RWPE1 (cell line): ENCODE data around the gene IST1.

ENCODE experiments used
- CTCF ChIA-PET: fragments of 350-600 bp; sonication (Branson Sonifier 250); formaldehyde crosslinking; extraction: SDS; loops from one replicate; lab custom pipeline; 2021; lab: Yijun Ruan, JAX
- POLR2A ChIA-PET: fragments of 400-600 bp; formaldehyde crosslinking; extraction: SDS; loops from one replicate; lab custom pipeline; 2020; ENCODE audit warnings: antibody characterized with exemption; ENCODE audit not compliant: low non-redundant PET; lab: Yijun Ruan, JAX
- DNase-seq: peaks from one replicate; pipeline ENCODE4 v3.0.0; 2012; ENCODE audit warnings: low spot score
- H3K27ac ChIP-seq: fragments of 450-650 bp; 2 replicates; pipeline ENCODE4 v1.5.1; 2017
- CTCF ChIP-seq: fragments of 450-650 bp; conservative IDR thresholded peaks from 2 replicates; pipeline ENCODE4 v1.5.1; 2017; ENCODE audit warnings: low read depth, mild to moderate bottlenecking

The IST1 gene

GRCh38 chr16:71963125-71963875 is 68.0 kb downstream of the IST1 start:
- no peak for TF ChIP-seq CTCF
- CTCF ChIA-PET = interaction anchor here (0.5 kb wide), 1 partner anchor 371 kb away, joined by 4 read pairs; no protein-coding TSS in a partner anchor
- POLR2A ChIA-PET = no interaction called here
- no peak overlapping the region for H3K27ac ChIP-seq
- no peak for DNase-seq

DNA sequence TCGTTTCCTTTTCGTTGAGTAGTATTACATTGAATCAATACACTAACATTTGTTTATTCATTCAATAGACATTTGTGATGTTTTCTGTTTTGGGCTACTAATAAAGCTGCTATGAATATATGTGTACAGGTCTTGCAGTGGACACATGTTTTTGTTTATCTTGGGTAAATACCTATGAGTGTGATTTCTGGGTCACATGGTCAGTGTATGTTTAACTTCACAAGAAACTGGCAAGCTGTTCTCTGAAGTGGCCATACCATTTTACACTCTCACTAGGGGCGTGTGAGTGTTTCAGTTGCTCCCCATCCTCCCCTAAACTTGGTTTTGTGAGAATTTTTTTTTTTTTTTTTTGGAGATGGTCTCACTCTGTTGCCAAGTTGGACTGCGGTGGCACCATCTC is 69.9 kb downstream of the IST1 start:
- POLR2A ChIA-PET = interaction anchor here (0.7 kb wide), 1 partner anchor 74 kb away, joined by 4 read pairs; no protein-coding TSS in a partner anchor
- DNase-seq = no peak
- CTCF ChIA-PET = no interaction called here
- TF ChIP-seq CTCF = no peak
- no peak overlapping the region for H3K27ac ChIP-seq

DNA sequence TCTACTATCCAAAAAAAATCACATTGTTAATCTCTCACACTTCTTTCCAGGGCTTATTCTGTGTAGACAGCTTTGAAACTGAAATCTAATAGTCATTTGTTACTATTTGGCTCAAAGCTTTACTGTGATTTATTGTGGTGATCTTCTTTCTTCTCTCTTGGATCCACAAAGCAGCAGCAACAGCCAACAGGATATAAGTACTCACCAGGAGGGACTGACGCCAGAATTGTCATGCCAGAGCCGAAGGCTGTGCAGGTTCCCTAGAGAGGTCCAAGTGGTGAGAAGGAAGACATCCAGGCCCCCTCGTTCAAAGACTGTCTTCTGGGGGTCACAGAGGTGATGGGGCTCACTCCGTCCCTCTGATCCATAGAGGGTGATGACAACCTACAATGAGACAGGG is 71.6 kb downstream of the IST1 start:
- TF ChIP-seq CTCF = no peak
- ChIA-PET POLR2A (no interaction called here), CTCF (interaction anchor here (0.6 kb wide), 1 partner anchor 19 kb away, joined by 3 read pairs; no protein-coding TSS in a partner anchor)
- no peak for DNase-seq
- H3K27ac ChIP-seq = no peak overlapping the region

DNA sequence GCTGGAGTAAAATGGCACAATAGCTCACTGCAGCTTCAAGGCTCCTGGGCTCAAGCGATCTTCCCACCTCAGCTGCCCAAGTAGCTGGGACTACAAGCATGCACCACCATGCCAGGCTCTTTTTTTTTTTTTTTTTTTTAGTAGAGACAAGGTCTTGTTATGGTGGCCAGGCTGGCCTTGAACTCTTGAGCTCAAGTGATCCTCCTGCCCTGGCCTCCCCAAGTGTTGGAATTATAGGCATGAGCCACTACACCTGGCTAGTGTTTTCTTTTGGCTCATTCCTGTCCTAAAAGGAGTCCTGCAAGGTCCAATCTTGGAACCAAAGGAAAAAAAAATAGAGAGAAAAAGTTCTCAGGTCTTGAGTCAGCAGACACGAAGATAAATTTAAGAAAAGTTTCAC is 74.0 kb downstream of the IST1 start:
- CTCF ChIA-PET = interaction anchor here (0.6 to 0.7 kb wide), 2 partner anchors 162 to 404 kb away, joined by 5 to 6 read pairs; no protein-coding TSS in a partner anchor
- POLR2A ChIA-PET = no interaction called here
- no peak for DNase-seq

DNA sequence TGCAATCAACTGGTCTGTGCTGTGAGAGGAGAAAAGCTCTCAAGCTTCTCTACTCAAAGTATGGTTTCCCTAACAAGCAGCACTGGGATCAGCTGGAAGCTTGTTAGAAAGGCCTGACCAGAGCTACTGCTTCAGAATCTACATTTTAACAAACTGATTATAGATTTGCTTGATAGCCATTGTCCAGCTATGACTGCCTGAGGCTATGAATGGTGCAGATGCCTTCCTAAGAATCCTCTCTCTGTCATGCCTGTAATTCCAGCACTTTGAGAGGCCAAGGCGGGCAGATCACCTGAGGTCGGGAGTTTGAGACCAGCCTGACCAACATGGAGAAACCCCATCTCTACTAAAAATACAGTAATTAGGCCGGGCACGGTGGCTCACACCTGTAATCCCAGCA is 76.2 kb downstream of the IST1 start:
- ChIA-PET POLR2A (no interaction called here), CTCF (interaction anchor here (0.5 to 0.6 kb wide), 2 partner anchors 144 to 181 kb away, joined by 3 to 5 read pairs; no protein-coding TSS in a partner anchor)
- no peak overlapping the region for H3K27ac ChIP-seq
- DNase-seq = no peak
- no peak for TF ChIP-seq CTCF

More for the DNA sequence above, 74.0 kb downstream of the IST1 start:
- no peak overlapping the region for H3K27ac ChIP-seq
- no peak for TF ChIP-seq CTCF

- no peak for DNase-seq
- ChIA-PET POLR2A (no interaction called here), CTCF (interaction anchor here (0.6 kb wide), 1 partner anchor 881 kb away, joined by 3 read pairs; no protein-coding TSS in a partner anchor)
- TF ChIP-seq CTCF = no peak
- H3K27ac ChIP-seq = no peak overlapping the region
Observed at GRCh38 chr16:71972356-71972755, 77.0 kb downstream of the IST1 start.
